GM18511 (cell line): ENCODE data around the gene LHX4.

Experiments
- ATAC-seq: cut with Tn5 transposase; IDR thresholded peaks from one replicate; pipeline ENCODE4 v1.9.1; 2021; ENCODE audit warnings: mild to moderate bottlenecking, moderate library complexity; ENCODE audit not compliant: unreplicated experiment

The LHX4 gene

GRCh38 chr1:180224902-180225301 is 5.2 kb upstream of the LHX4 start:
- ATAC-seq = no peak

DNA sequence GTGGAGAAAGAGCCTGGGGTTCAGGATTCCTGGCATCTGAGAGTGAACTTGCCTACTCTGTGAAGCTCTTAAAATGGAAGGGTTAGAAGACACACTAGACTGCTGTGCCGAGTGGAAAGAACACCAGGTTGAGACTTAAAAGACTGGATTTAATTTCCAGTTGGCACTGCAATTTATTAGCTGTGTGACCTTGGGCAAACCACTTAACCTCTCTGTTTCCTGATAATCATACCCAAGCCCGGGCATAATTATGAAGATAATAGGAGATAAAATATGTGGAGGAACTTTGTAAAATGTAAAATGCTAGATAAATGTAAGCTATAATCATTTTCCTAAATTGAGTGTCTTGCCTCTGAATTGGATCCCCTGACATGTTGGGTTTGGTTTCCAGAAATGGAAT is 4.7 kb upstream of the LHX4 start:
- ATAC-seq = no peak

GRCh38 chr1:180227861-180228647 is 2.0 kb upstream of the LHX4 start:
- ATAC-seq = no peak

DNA sequence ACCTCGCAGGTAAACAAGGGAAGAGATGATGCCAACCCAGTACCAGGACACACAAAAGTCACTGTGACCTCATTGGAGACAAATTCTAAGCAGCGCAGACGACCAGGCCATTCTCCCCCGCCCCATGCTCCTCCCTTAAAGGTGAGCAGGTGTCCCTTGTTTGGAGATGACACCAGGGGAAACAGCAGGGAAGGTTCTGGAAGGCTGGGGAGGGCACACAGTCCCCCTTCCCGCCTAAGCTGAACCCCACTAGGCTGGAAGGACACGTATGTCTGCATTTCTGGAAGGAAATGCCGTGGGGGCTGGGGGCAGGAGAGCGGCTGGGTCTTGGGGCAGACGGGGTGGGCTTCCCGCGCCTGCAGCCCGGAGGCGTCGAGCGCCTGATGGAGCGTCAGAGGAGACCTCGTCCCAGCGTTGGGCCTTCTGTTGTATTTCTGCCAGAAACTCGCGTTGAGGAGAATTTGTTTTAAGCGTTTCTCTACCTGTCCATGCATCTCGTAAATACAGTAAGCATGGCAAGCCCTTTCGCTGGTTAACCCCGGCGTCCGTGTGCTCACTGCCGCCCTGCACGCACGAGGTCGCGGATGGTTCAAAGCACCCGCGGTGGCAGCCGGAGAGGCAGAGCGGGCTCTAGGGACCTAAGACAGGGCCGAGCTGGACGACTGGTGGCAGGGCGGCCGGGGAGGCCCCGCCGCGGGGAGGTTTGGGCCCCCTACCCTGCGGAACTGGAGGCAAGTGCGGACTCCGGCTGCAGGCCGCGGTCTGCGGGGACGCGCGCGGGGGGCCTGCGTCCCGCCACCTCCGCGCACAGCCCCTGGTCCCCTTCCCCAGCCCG is 1.2 kb upstream of the LHX4 start:
- peak; percentile 15 for ATAC-seq

- peak; percentile 13 for ATAC-seq
Observed at GRCh38 chr1:180230416-180230790, 339 bp downstream of the LHX4 start.

DNA sequence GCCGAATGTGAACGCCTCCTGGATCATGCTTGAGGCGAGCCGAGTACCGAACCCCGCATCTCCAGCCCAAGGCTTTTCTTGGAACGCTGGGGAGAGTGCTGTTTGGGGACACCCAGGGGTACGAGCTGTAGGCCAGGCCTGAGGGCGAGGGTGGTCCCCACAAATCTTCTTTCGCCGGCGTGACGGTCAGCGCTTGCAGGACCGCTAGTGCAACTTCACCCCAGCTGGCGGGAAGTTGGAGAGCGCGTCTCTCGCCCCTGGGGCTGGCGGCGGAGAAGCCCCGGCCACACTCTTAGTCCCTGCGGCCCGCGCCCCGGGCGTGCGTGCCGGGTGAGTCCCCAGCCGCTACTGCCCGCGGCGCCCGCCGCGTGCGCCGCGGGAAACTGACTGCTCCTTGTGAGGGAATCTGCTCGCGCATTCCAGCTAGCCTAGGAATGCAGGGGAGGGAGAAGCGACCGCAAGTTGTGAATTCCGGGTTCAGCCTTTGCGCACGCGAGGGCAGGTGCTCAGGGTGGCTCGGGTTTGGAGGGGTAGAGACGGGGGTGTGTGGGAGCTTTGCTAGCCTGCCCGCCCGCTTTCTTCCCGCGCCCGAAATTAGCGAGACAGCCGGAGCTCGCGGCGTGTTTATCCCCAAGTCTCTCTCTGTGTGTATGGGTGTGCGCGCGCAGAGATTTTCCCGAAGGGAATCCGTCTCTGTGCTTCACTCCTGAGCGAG is 884 bp downstream of the LHX4 start:
- peak; percentile 30 for ATAC-seq

DNA sequence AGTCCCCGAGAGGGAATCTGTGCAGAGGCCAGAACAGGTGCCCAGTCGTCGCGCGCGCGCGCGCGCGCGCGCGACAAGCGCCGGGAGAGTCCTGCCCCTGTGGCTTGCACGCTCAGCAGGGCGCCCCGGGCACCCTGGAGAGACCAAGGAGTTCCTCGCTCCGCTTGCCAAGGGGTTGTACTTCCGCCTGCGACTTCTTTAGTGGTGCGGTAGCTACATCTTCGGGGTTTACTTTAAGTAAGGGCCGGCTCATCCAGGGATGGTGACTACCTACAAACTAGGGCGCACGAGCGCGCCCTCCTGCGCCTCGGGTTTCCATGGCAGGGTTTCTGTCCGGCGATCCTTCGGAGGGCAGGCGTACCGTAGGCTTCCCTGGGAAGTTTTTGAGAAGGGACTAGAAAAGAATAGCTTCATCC is 1.4 kb downstream of the LHX4 start:
- ATAC-seq = no peak

- no peak for ATAC-seq
Observed at GRCh38 chr1:180231936-180232335, 1.9 kb downstream of the LHX4 start.

- no peak for ATAC-seq
Observed at GRCh38 chr1:180232521-180233043, 2.5 kb downstream of the LHX4 start.

DNA sequence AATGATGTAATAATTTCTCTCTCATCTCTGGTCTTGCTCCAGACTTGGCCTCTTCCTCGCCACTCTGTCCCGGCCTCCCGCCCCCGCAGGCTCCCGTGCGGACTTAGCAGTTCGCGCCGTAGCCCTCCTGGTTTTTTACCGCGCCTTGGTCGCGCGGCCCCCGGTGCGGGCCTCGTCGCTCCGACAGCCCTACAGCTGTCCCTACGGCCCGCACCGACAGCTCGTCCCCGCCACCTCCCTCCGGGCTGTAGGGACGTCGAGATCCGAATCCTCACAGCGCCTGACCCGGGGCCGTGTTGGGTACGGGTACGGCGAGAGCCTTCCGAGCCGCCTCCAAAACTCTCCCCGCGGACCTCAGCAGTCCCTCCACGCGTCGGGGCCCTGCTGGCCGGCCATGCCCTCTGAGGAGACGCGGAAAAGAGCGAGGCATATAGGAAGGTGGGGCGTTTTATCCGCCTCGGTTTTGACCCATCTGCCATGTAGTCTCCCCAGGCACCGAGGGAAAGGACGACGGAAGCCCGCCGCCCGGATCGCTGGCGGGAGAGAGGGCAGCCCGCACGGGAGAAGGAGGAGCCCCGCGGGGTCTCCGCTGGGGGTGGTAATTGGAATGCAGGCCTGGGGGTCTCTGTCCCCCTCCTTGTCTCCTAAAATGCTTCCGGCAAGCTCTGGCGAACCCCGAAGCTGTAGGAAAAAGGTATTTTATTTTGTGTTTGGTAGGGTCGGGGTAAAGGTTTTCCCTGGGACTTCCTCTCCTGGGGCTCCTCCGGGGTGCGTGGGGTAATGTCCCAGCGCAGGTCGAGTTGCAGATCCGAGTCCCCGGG is 3.3 kb downstream of the LHX4 start:
- ATAC-seq = no peak

GRCh38 chr1:180234369-180235076 is 4.5 kb downstream of the LHX4 start:
- ATAC-seq = no peak

GRCh38 chr1:180235077-180235501 is 5.0 kb downstream of the LHX4 start:
- no peak for ATAC-seq

DNA sequence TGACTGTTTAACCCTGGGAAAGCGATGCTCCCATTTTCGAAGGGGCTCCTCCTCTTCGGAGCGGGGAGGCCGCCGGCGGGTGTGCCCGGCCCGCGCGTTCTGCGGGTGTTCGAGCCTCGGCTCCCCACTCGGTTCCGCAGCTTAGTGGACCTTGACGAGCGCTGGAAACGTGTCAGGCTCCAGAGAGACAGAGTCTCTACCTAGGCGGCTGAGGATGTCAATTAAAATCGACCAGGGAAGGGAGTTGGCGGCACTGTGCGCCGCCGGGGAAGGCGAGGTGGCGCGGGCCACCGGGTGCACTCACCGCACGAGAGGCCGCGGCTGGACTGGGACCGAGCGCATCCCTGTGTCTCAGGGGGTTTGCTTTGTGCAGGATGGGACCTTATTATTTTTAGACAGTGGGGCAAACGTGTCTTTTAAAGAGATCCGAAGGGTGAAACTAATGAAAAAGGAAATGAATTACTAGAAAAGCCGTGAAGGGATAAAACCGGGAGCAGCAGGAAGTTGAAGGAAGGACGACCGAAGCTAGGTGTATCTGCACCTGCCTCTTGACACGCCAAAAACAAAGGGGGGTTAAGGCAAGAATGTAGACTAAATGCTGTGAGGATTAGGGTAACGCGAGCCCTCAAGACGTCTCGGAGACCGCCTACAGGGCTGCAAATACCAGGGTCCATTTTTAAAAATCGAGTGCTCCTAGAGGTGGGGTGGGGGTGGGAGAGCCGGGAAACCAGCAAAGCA is 5.6 kb downstream of the LHX4 start:
- no peak for ATAC-seq

DNA sequence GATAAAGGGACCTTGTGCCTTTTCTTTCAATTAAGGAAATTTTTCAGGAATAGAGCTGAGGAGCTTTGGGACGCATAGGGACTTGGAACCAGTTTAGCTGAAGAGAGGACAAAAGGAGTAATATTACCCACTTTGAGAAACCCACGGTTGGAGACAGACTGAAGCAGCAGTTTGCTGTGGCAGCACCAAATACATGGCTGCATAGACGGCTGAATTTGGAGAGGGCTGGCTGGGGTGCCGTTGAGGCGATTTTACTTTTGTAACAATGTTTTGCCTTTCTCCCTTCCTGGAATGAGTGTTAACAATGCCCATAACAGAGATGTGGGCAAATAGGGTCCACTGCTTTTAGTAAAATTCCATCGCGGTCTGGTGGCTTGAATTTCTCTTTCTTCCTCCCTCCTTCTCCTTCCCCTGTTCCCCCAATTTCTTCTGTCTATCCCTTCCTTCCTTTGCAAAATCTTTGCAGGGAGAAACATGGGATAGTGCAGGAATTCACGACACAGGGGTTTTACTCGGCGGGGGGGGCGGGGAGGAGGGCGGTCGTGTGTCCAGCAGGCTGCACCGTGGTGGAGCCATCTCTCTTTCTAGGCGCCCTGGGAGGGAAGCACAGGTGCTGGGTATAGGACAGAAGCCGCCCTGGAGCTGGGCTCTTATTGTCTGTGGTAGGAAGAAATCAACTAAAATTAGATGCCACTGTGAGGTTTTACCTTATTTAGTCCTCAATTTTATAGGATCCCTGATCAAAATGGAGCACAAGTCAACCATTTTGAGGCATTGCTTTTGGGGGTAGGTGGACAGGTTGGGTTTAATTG is 6.8 kb downstream of the LHX4 start:
- ATAC-seq = no peak

DNA sequence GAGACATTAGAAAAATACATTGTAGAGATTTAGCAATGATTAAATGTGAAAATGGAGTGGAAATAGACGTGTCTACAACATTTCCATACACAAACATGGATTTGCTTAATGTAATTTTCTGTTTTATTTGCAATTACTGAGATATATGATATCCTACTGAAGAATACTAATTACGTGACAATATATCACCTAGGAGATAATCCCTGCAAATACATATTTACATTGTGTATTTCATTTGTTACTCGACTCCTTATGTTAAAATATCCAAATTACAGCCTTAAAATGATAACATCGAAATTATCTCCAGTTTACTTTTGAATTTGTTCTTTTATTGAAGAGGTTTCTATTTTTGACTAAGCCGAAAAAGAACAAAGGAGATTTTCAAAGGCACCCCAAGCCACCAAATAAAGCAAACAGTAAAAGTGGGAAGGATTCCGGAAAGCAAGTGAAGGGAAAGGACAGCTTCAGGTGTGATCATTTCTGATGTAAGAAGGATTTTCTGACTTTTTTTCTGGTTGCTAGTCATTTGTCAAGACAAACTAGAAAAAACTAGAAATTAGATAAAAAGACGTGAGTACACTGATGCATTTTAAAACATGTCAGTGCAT is 7.9 kb downstream of the LHX4 start:
- ATAC-seq = no peak

- ATAC-seq = no peak
Observed at GRCh38 chr1:180238675-180239074, 8.6 kb downstream of the LHX4 start.

DNA sequence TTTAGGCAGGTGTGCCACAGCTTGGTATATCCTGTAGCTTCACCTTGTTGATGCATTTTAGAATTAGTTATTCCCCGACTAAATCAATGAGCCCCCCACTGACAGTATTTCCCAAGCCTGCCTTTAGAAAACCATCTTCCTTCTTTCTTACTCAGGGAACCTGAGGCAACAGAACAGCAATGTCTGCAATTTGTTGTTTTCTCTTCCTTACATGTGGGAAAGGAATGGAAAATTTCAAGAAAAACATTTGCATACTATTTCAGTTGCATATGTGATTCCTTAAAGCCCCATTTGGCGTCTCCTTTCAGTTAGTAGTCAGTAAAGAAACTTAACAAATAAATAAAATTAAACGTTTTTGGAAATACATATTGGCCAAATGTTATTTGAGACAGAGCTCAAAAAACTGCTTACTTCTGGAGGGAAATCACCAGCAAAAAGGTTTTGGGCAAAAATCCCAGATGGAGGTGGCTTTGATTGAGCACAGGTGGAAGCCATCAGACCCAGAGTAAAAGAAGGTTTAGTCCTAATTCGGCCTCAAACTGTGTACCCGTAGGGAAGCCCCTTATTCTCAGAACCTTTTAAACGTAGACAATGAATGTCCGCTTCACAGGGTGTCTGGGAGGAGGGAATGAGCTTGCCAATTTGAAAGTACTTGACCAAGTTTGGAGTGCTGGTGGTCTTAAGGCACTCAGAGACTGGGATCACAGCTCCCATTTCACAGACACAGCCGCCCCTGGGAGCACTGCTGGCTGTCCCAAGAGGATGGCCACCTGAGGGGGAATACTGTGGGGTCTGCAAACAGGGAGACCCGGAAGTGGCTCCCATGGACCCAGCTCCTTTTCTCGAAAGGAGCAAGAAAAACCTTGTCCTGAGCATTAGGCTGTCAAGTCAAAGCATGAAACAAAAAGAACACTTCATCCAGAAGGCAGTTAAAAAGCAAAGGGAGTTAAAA is 9.4 kb downstream of the LHX4 start:
- no peak for ATAC-seq
